ENCODE measurements around the gene RMRP.

- no peak for TF ChIP-seq EZH2 (IDR thresholded peaks at IDR 0.05)
- TF ChIP-seq POLR2AphosphoS5 (IDR thresholded peaks at IDR 0.05; ENCODE audit: borderline replicate concordance, low read depth, low read length): no peak
- no peak for TF ChIP-seq FOXP2 (optimal IDR thresholded peaks at IDR 0.05; ENCODE audit: control extremely low read depth, extremely low read length, insufficient read depth)
These were observed 46.3 kb upstream of the RMRP start for GRCh38 chr9:35703906-35704672.

All from SK-N-MC (cell line).